NB4 (cell line): ENCODE measurements around the gene SLC12A4.
A peak's percentile ranks its signal among the peaks of the same experiment; 100 is the strongest.
"Not testable (repeated sequence)": the region's sequence is repeated elsewhere in the genome, so short reads cannot be mapped to it uniquely, and the experiment has no call there.

ENCODE experiments used
- DNase-seq: peaks from one replicate; pipeline ENCODE4 v3.0.0; 2010; ENCODE audit warnings: low read depth
- H3K4me3 ChIP-seq: one replicate; pipeline ENCODE4 v1.5.1; 2011; ENCODE audit warnings: mild to moderate bottlenecking, low read depth, low read length, moderate library complexity
- CTCF ChIP-seq: IDR thresholded peaks from one replicate; pipeline ENCODE4 v1.5.1; 2012; ENCODE audit warnings: low read depth, low read length
- MYC ChIP-seq: IDR thresholded peaks from 2 replicates; pipeline ENCODE4 v1.6.1; 2011; ENCODE audit warnings: low read depth, low read length
- POLR2A ChIP-seq: IDR thresholded peaks from 2 replicates; pipeline ENCODE4 v1.6.1; 2011; ENCODE audit warnings: mild to moderate bottlenecking; ENCODE audit not compliant: insufficient read length; ENCODE audit errors: extremely low read depth
- TF ChIP-seq, protein P1 (sequence below): IDR thresholded peaks from 2 replicates; pipeline ENCODE4 v1.6.1; 2011; ENCODE audit warnings: low read depth, low read length

SLC12A4 gene

GRCh38 chr16:67995423-67995822 lies 27.0 kb upstream of the SLC12A4 start:
- H3K4me3 ChIP-seq, result no peak overlapping the region
- DNase-seq, result peak; percentile 64
- TF ChIP-seq POLR2A, result no peak
- TF ChIP-seq CTCF, result no peak
- no peak for TF ChIP-seq MYC
- TF ChIP-seq, protein P1, sequence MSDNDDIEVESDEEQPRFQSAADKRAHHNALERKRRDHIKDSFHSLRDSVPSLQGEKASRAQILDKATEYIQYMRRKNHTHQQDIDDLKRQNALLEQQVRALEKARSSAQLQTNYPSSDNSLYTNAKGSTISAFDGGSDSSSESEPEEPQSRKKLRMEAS, result no peak

DNA sequence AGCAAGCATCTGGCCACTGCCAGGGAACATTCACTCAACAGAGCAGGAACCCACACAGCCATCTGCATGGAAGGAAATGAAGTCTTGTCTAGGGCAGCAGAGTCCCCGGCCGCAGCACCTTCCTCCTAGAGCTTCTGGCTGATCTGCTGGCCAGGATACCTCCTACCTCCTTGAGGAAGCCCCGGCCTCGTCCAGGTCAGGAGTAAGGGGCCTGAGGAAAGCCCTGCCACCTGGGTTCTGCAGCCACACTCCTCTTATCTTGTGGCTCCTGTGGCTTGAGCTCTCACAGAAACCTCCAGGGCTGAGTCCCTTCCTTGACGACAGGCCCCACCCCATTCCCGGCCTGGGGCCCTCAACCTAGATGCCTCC lies 25.6 kb upstream of the SLC12A4 start:
- not testable (repeated sequence) for H3K4me3 ChIP-seq

DNA sequence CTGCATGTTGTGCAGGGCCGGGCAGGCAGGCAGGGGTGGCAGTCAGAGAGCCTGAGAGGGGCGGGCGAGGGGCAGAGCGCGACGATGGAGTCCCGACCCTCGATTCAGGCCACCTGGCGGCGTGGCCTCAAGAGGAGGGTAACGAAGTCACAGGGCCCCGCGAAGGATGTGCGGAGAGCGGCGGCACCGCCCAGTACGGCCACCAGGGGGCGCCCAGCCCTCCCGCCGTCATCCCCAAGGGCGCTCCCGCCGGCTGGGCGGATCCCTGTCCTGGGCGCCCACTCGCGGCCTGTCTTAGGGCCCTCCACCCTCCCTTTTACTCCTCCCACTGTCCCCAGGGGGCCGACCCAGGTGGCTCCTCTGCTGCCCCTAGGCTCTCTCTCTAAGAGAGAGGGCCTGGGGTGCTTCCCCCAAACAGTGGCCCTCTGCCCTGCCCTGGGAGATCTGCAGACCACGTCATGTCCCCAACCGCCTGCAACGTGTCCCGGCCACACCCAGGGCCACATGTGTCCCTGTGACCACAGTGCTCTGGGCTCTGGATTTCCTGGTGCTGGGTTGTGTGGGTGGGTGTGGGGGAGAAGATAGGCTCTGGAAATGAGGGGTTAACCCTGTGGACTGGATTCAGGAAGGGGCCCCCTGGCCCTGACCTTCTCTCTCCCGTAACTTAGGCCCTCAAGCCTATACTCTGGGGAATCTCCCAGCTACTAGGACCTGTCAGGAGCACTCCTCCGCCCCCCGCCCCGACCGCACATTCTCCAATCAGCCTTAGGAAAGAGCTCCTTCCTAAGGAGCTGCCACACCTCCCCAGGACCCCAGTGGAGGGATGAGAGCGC lies 25.0 kb upstream of the SLC12A4 start:
- TF ChIP-seq MYC (peak; percentile 8; the same call in 1 of the 2 replicates), CTCF (peak; percentile 91)
- TF ChIP-seq, protein P1, result no peak; the same call in 1 of the 2 replicates
- peak; percentile 88 for DNase-seq
- no peak overlapping the region for H3K4me3 ChIP-seq

More for the DNA sequence above, 25.6 kb upstream of the SLC12A4 start:
- DNase-seq, result not testable (repeated sequence)

GRCh38 chr16:67992661-67993206 lies 24.3 kb upstream of the SLC12A4 start:
- DNase-seq, result no peak
- H3K4me3 ChIP-seq, result no peak overlapping the region
- no peak for TF ChIP-seq CTCF
- TF ChIP-seq, protein P1, result no peak
- no peak for TF ChIP-seq POLR2A
- no peak for TF ChIP-seq MYC

GRCh38 chr16:67990018-67990386 lies 21.6 kb upstream of the SLC12A4 start:
- TF ChIP-seq, protein P1, result no peak
- TF ChIP-seq MYC, result no peak
- TF ChIP-seq CTCF, result no peak
- TF ChIP-seq POLR2A, result no peak
- no peak overlapping the region for H3K4me3 ChIP-seq
- no peak for DNase-seq

DNA sequence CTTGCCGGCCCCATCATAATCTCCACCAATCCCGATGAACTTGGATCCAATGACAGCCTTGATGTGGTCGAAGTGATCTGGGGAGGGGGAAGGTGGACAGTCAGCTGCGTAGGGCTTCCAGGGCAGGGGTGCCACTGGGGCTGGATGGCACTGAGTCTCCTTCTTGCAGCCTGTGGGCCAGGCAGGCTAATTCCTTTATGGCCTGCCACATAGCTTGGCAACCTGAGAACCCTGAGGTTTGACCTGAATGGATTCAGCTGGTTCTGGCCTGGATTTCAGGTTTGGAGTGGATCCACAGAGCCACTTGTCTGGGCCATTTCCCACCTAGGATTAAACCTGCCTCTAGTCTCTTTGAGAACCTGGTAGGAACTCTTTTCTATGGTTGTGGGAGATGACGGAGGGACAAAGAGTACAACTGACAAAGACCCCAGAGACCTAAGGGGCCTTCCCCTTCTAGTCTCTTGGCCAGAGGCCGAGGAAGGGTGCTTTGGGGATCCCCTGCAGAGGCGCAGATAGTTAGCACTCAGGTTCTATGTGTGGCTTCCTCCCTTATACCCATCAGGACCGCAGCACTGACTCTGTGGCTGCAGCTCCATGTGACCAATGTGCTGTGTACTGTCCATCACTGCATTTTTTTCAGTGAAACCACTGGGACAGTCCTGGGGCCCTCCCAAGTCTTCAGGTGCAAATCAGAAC lies 21.0 kb upstream of the SLC12A4 start:
- TF ChIP-seq, protein P1, result no peak
- no peak for DNase-seq
- no peak overlapping the region for H3K4me3 ChIP-seq
